OCI-LY3 (cell line): ENCODE data around the gene TRIP10.
"Not testable (repeated sequence)": the region's sequence is repeated elsewhere in the genome, so short reads cannot be mapped to it uniquely, and the experiment has no call there.

Experiments used
- H2AFZ ChIP-seq: fragments of 200-600, 300-600 bp; shearing (Covaris generic); 2 replicates; pipeline ENCODE4 v1.6.0; 2014; ENCODE audit warnings: antibody characterized with exemption, low read depth, low read length
- H3K27ac ChIP-seq: fragments of 200-600, 300-600 bp; sonication (generic); 2 replicates; pipeline ENCODE4 v1.5.1; 2014; ENCODE audit warnings: mild to moderate bottlenecking, low read length, moderate library complexity, mixed read lengths
- H3K27me3 ChIP-seq: fragments of 200-600, 300-600 bp; sonication (generic); 2 replicates; pipeline ENCODE4 v1.6.1; 2014; ENCODE audit warnings: low read depth, low read length, mixed read lengths
- H3K36me3 ChIP-seq: fragments of 200-600, 300-600 bp; sonication (generic); replicated peaks from 2 replicates; pipeline ENCODE3; 2014; ENCODE audit warnings: low read depth, low read length, mixed read lengths
- H3K4me1 ChIP-seq: fragments of 300-600, 200-600 bp; sonication (generic); 2 replicates; pipeline ENCODE4 v1.6.1; 2014; ENCODE audit warnings: low read length, mixed read lengths
- H3K4me2 ChIP-seq: fragments of 200-600, 300-600 bp; sonication (generic); 2 replicates; pipeline ENCODE4 v1.6.1; 2014; ENCODE audit warnings: low read length, mixed read lengths
- H3K4me3 ChIP-seq: fragments of 300-600, 200-600 bp; sonication (generic); 2 replicates; pipeline ENCODE4 v1.5.1; 2014; ENCODE audit warnings: antibody characterized with exemption, mild to moderate bottlenecking, low read length, moderate library complexity
- H3K79me2 ChIP-seq: fragments of 300-600, 200-600 bp; shearing (Covaris generic); 2 replicates; pipeline ENCODE4 v1.6.1; 2014; ENCODE audit warnings: mild to moderate bottlenecking, low read length, mixed read lengths
- H3K9ac ChIP-seq: fragments of 300-600, 200-600 bp; shearing (Covaris generic); 2 replicates; pipeline ENCODE4 v1.6.0; 2014; ENCODE audit warnings: mild to moderate bottlenecking, low read length, moderate library complexity
- H3K9me3 ChIP-seq: fragments of 200-600, 300-600 bp; shearing (Covaris generic); 2 replicates; pipeline ENCODE4 v1.6.1; 2014; ENCODE audit warnings: low read length, mixed read lengths; ENCODE audit not compliant: insufficient read depth
- H4K20me1 ChIP-seq: fragments of 200-600, 300-600 bp; sonication (generic); 2 replicates; pipeline ENCODE4 v1.6.1; 2016; ENCODE audit warnings: low read length, mixed read lengths; ENCODE audit not compliant: insufficient read depth
- EZH2phosphoT487 ChIP-seq: fragments of 200-600 bp; shearing (Covaris generic); IDR thresholded peaks from 2 replicates; pipeline ENCODE4 v1.6.1; 2018; ENCODE audit warnings: antibody characterized with exemption, mixed run types, low read depth
- TF ChIP-seq, protein P1 (sequence below): fragments of 200-600, 300-600 bp; sonication (generic); IDR thresholded peaks from 2 replicates; pipeline ENCODE4 v1.5.1; 2014; ENCODE audit warnings: antibody characterized with exemption, low read length, low read depth

Gene TRIP10

DNA sequence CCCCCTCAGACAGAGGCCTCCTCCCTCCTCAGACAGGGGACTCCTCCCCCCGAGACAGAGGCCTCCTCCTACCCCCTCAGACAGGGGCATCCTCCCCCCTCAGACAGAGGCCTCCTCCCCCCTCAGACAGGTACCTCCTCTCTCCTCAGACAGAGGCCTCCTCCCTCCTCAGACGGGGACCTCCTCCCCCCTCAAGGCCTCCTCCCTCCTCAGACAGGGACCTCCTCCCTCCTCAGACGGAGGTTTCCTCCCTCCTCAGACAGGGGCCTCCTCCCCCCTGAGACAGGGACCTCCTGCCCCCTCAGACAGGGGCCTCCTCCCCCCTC is 32.9 kb upstream of the TRIP10 start:
- H3K27ac ChIP-seq, result no peak overlapping the region
- H3K36me3 ChIP-seq, result no peaks in the 10 kb centered on the region
- peaks cover 23% of the 10 kb centered on the region for H3K27me3 ChIP-seq
- H3K4me3 ChIP-seq, result no peak overlapping the region
- no peak overlapping the region for H3K9ac ChIP-seq
- H3K9me3 ChIP-seq, result no peaks in the 10 kb centered on the region
- H3K4me2 ChIP-seq, result no peak overlapping the region
- H2AFZ ChIP-seq, result no peak overlapping the region
- H3K4me1 ChIP-seq, result no peaks in the 10 kb centered on the region
- H3K79me2 ChIP-seq, result no peaks in the 10 kb centered on the region
- TF ChIP-seq, protein P1, sequence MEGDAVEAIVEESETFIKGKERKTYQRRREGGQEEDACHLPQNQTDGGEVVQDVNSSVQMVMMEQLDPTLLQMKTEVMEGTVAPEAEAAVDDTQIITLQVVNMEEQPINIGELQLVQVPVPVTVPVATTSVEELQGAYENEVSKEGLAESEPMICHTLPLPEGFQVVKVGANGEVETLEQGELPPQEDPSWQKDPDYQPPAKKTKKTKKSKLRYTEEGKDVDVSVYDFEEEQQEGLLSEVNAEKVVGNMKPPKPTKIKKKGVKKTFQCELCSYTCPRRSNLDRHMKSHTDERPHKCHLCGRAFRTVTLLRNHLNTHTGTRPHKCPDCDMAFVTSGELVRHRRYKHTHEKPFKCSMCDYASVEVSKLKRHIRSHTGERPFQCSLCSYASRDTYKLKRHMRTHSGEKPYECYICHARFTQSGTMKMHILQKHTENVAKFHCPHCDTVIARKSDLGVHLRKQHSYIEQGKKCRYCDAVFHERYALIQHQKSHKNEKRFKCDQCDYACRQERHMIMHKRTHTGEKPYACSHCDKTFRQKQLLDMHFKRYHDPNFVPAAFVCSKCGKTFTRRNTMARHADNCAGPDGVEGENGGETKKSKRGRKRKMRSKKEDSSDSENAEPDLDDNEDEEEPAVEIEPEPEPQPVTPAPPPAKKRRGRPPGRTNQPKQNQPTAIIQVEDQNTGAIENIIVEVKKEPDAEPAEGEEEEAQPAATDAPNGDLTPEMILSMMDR, result no peak
- no peaks in the 10 kb centered on the region for H4K20me1 ChIP-seq

DNA sequence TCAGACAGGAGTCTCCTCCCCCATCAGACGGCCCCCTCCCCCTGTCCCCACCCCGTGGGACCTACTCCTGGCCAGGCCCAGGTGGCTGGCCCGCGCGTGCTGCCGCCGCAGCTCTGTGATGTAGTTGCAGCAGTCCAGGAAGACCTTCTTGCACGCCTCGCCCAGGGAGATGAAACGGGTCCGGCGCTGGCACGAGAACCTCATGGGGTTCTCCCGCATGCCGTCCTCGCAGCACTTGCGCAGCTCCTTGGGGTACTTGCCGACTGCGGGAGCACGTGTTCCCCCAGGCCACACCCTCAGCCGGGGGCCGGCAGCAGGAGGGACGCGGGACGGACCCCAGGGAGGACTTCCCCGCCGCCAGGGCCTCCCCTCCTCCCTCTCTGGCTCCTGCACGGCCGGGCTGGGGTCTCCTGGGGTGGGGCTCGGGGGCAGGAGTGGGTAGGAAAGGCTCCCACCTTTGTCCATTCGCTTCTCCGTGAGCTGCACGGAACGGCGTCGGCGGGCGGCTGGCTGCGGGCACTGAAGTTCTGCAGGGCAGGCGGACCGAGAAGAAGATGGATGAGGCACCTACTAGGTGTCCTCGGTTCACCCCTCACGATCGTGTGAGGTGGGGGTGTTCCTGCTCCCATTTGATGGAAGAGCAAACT is 32.3 kb upstream of the TRIP10 start:
- Histone ChIP-seq H3K27ac (no peak overlapping the region), H3K79me2 (no peaks in the 10 kb centered on the region), H4K20me1 (no peaks in the 10 kb centered on the region), H3K9ac (no peak overlapping the region), H3K27me3 (peaks cover 23% of the 10 kb centered on the region), H3K9me3 (no peaks in the 10 kb centered on the region), H3K4me1 (no peaks in the 10 kb centered on the region), H3K4me3 (no peak overlapping the region), H2AFZ (no peak overlapping the region), H3K36me3 (no peaks in the 10 kb centered on the region), H3K4me2 (no peak overlapping the region)
- TF ChIP-seq, protein P1, result no peak
- no peak for TF ChIP-seq EZH2phosphoT487

DNA sequence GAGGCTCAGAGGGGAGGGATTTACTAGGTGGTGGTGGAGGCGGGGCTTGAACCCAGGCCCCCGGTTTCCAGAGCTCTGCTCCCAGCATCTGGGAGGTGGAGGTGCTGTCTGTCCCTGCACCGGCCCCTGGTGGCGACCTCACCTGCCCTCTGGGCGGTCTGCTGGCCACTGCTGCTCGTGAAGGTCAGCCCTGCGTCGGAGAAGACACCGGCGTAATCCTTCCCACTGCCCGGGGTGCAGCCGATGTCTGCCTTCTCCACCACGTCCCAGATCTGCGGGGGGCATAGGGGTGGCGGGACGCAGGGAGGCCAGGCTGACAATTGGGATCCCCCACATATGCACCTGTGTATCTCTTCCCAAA is 31.8 kb upstream of the TRIP10 start:
- H3K36me3 ChIP-seq, result no peaks in the 10 kb centered on the region
- H4K20me1 ChIP-seq, result no peaks in the 10 kb centered on the region
- H3K9ac ChIP-seq, result no peak overlapping the region
- H3K27me3 ChIP-seq, result peaks cover 20% of the 10 kb centered on the region
- no peaks in the 10 kb centered on the region for H3K79me2 ChIP-seq
- no peak overlapping the region for H3K4me3 ChIP-seq
- no peak overlapping the region for H3K4me2 ChIP-seq
- TF ChIP-seq EZH2phosphoT487, result no peak
- TF ChIP-seq, protein P1, result no peak
- no peak overlapping the region for H2AFZ ChIP-seq
- no peaks in the 10 kb centered on the region for H3K4me1 ChIP-seq
- H3K9me3 ChIP-seq, result no peaks in the 10 kb centered on the region
- no peak overlapping the region for H3K27ac ChIP-seq

DNA sequence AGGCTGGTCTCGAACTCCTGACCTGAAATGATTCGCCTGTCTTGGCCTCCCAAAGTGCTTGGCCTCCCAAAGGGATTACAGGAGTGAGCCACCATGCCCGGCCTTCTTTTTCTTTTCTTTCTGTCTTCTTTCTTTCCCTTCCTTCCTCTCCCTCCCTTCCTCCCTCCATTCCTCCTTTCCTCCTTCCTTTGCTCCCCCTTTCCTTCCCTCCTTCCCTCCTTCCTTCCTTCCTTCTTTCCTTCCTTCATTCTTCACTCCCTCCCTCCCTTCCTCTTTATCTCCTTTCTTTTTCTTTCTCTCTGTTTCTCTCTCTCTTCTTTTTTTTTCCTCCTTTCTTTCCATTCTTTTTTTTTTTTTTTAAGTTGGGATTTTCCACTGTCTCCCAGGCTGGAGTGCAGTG is 31.1 kb upstream of the TRIP10 start:
- H3K27ac ChIP-seq, result no peak overlapping the region
- no peak overlapping the region for H2AFZ ChIP-seq
- no peaks in the 10 kb centered on the region for H3K4me1 ChIP-seq
- TF ChIP-seq, protein P1, result no peak
- TF ChIP-seq EZH2phosphoT487, result no peak
- H3K36me3 ChIP-seq, result no peaks in the 10 kb centered on the region
- H3K4me3 ChIP-seq, result no peak overlapping the region
- H3K79me2 ChIP-seq, result no peaks in the 10 kb centered on the region
- no peak overlapping the region for H3K9ac ChIP-seq
- H3K27me3 ChIP-seq, result peaks cover 20% of the 10 kb centered on the region
- no peaks in the 10 kb centered on the region for H4K20me1 ChIP-seq
- H3K4me2 ChIP-seq, result no peak overlapping the region
- no peaks in the 10 kb centered on the region for H3K9me3 ChIP-seq

DNA sequence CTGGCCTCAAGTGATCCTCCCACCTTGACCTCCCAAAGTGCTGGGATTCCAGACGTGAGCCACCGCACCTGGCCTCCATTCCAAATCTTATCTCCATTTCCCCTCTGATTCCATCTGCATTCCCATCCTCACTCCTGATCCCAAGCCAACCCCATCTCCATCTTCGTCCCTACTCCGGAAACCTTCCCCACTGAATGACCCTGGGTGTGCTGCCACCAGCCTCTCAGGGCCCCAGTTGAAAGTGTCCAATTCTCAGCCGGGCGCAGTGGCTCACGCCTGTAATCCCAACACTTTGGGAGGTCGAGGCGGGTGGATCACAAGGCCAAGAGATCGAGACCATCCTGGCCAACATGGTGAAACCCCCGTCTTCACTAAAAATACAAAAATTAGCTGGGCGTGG is 30.6 kb upstream of the TRIP10 start:
- not testable (repeated sequence) for H4K20me1 ChIP-seq, H3K9ac ChIP-seq, H2AFZ ChIP-seq, H3K4me1 ChIP-seq, H3K4me3 ChIP-seq, H3K27ac ChIP-seq, H3K9me3 ChIP-seq, H3K36me3 ChIP-seq, H3K79me2 ChIP-seq, H3K4me2 ChIP-seq
- H3K27me3 ChIP-seq, result peaks cover 20% of the 10 kb centered on the region
